Measurements from ENCODE around the gene IFNA5.

GRCh38 chr9:21317956-21318923, 13.1 kb upstream of the IFNA5 start:
- TF ChIP-seq, protein P1, sequence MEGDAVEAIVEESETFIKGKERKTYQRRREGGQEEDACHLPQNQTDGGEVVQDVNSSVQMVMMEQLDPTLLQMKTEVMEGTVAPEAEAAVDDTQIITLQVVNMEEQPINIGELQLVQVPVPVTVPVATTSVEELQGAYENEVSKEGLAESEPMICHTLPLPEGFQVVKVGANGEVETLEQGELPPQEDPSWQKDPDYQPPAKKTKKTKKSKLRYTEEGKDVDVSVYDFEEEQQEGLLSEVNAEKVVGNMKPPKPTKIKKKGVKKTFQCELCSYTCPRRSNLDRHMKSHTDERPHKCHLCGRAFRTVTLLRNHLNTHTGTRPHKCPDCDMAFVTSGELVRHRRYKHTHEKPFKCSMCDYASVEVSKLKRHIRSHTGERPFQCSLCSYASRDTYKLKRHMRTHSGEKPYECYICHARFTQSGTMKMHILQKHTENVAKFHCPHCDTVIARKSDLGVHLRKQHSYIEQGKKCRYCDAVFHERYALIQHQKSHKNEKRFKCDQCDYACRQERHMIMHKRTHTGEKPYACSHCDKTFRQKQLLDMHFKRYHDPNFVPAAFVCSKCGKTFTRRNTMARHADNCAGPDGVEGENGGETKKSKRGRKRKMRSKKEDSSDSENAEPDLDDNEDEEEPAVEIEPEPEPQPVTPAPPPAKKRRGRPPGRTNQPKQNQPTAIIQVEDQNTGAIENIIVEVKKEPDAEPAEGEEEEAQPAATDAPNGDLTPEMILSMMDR (IDR thresholded peaks at IDR 0.05 in 2 of 3, conservative IDR thresholded peaks at IDR 0.05 in 1 of 3; ENCODE audit: borderline replicate concordance in 1 of 3, insufficient read depth in 1 of 3, low read depth in 2 of 3, low read length in 2 of 3) = peak; percentile 54 to 68 (median 63); a peak in 5 of 6 replicates
- TF ChIP-seq POLR2AphosphoS5 (IDR thresholded peaks at IDR 0.05; ENCODE audit: low read depth, low read length) = no peak
- TF ChIP-seq ZFX (IDR thresholded peaks at IDR 0.05) = no peak
- no peak for TF ChIP-seq EGR1 (IDR thresholded peaks at IDR 0.05; ENCODE audit: low read depth)
- TF ChIP-seq ATF3 (IDR thresholded peaks at IDR 0.05) = no peak
- TF ChIP-seq POLR2A (IDR thresholded peaks at IDR 0.05; ENCODE audit: borderline replicate concordance, extremely low read depth, insufficient read depth, insufficient read length) = no peak
- TF ChIP-seq EZH2phosphoT487 (IDR thresholded peaks at IDR 0.05; ENCODE audit: borderline replicate concordance) = no peak
- TF ChIP-seq CEBPB (IDR thresholded peaks at IDR 0.05; ENCODE audit: low read depth) = no peak
- no peak for TF ChIP-seq REST (IDR thresholded peaks at IDR 0.05; ENCODE audit: low read depth)

Measured in HCT116 (cell line).